NAMALWA (cell line): ENCODE measurements around the gene BTBD6.

ENCODE experiments used
- DNase-seq: peaks from one replicate; pipeline ENCODE4 v3.0.0-alpha.2; 2015; ENCODE audit warnings: low spot score

The BTBD6 gene

DNA sequence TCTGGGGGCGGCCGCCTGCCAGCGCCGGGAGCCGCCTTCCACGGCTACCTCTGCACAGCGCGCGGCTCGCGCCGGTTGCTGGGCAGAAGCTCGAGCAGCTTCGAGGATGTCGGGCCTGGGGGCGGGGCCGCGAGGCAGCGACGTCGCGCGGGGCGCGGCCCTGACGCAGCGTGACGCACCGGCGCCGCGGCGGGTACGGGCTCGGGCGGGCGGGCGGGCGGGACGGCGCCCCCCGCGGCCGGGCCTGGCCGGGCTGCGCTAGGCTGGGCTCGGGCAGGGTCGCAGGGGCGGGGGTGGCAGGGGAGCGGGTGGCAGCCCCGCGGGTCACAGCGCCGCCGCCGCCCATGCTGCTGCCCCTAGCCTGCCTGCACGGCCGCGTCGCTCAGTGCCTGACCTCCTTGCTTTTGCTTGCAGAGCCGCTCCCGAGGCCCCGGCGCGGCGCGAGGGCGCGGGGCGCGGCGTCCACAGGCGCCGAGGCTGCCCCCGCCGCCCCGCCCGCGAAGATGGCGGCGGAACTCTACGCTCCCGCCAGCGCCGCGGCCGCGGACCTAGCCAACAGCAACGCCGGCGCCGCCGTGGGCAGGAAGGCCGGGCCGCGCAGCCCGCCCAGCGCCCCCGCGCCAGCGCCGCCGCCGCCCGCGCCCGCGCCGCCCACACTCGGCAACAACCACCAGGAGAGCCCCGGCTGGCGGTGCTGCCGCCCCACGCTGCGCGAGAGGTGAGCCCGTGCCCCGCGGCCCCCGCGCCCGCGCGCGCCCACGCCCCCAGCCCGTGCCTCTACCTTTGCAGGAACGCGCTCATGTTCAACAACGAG lies at the start of gene BTBD6:
BTBD6 (plus strand) TSS at position 166 of the 814 bp plus-strand sequence; CDS start at position 345, 179 bp downstream.
- DNase-seq = peak; percentile 85

DNA sequence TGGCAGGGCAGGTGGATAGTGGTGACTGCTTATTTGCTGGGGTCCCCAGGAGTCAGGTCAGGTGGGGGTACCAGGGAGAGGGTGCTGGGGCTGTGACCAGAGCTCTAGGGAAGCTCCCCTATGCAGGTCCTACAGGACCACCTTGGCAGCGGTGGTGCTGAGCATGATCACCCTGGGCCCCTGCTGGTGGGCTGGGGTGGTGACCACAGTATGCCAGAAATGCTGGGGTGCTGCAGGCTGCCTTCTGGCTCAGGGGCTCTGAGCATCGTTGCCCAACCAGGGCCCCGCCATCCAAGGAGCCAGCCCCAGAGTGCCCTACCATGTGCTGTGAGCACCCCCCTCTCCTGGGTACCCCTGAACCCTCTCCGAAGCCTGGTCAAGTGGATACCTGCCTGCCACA lies 49.7 kb upstream of the BTBD6 start:
- DNase-seq = peak; percentile 40

DNA sequence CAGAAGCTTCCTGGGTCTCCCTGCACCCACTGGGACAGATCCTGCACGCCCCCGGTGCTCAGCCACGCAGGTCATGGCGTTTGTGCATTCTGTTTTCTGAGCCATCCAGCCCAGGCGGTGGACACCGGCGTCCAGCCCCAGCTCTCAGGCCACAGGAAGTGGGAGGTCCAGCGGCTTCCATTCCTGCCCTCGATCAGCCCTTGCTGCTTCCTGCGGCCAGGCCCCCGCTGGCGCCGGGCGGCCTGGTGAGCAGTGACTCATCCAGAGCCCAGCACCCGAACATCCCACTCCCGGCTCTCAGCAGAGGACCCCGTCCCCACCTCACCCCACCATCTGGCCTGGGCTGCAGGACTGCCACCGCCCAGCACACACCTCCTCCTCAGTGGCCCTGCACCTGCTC lies 49.2 kb upstream of the BTBD6 start:
- no peak for DNase-seq

DNA sequence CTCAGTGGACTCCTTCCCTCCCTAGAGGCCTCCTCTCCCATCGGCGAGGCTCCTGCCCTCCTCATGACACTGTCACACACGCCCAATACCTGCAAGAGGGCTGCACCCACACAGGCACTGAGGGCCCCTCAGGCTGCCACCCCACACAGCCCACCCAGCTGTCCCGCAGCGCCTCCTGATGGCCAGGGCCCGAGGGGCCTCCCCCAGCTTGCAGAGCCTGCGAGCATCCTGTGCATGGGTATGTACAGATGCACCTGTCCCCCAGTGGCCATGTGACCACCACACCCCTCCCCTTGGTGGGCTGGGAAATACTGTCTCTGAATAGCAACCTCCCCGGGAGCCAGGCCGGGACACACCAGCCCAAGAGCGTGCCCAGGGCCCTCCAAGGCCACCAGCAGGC lies 48.3 kb upstream of the BTBD6 start:
- DNase-seq = peak; percentile 25

DNA sequence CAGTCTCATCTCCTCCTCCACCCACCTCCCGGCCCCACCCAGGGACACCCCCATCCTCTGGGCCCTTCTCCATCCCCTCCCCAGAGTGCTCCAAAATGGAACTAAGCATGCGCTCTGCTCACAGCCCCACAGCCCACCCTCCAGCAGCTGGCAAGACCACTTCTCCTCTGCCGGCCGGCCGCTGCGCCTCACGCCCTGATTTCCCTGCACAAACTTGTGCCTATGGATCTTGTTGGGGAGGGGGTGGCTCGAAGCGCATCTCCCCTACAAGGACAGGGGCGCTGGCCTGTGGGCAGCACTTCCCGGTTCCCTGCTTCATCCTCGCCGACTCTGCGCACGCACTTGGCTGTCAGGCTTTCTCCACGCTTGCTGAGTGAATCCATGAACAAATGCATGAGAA lies 47.7 kb upstream of the BTBD6 start:
- no peak for DNase-seq

DNA sequence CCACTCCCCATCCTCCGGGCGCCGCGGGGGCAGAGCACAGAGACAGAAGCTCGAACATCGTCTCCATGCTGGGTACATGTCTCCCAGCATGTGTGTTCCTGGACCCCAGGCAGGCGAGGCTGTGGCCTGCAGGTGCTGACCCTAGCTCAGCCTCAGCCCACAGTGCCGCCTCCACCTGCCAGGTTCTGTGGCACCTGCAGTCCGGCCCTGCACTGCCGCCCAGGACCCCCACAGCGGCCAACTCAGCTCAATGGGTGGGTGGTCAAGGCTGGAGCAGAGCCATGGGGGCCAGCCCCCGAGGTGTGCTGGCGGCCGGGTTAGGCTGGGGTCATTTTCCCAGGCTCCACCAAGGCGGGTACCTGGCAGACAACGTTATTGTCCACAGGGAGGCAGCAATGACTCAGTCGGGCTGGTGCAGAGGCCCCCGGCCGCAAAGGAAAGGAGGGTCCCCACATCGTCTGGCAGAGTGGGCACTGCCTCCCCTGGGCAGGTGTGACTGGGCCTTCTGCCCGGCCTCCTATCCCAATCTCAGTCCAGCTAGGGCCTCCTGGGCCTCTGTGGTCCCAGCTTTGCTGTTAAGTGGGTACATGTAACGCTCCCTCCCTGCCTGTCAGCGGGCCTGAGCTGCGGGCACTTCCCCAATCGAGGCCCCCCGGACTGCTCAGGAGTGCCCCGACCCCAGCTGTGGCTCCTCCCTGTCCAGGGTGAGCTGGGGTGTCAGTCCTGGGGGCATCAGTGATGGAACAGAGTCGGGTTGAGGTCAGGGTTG lies 47.0 kb upstream of the BTBD6 start:
- DNase-seq = no peak

DNA sequence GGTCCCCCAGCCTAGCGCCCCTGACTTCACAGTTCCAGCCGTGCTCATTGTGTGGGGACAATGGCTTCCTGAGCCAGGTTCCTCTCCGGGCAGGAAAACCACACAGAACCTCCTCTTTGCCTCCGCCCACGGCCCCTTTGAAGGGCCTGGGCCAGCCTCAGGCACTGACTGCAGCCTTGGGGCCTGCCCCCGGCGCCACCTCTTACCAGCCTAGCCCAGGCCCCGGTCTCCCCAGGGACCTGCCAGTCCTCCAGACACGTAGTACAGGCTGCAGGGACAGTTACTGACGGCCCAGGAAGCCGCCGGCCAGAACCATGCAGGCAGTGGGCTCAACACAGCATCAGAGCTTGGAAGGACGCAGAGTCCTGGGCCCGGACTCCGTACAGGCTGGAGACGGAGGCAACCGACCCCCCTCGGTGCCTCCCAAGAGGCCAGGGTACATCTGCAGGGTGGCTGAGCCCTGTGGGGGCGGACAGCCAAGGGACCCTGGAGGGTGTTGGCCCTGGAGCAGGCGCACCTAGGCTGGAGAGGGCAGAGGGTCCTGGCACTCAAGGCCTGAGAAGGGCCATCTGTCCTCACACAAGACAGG lies 46.3 kb upstream of the BTBD6 start:
- no peak for DNase-seq

DNA sequence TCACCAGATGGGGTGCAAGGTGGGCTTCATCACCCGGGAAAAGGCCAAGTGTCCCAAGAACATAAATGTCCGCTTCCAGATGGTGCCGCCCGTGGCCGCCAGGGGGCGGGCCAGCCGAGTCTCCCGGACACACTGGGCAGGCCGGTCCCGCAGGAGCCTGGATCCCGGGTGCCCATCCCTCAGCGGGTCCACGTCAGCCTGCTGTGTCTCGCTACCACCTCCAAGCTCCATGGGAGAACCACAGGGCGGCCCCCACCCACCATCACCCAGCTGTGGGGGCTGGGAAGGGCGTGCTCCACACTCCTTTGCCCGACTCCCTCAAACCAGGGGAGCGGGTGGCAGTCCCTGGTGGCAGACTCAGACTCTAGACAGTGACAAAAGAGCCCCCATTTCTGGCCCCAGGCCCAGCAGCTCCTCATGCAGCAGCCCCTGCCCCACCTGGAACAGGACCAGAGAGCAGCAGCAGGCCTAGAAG lies 45.2 kb upstream of the BTBD6 start:
- DNase-seq = peak; percentile 45

DNA sequence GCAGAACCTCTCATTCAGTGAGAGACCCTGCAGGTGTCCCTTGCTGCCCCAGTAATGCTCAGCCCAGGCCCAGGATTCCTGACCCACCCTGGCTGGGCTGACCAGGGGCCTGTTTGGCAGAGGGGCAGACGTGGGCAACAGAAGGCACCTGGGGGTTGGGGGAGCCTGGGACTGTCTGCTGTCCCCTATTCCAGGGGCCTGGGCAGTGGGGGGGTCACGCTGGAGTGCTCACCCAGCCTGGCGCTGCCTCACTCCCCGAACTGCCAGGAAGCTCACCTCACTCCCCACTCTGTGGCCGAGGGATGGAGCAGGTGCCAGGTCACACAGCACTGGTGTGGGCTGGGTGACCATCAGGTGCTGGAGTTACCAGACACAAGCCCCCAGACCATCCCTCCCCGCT lies 44.6 kb upstream of the BTBD6 start:
- no peak for DNase-seq

DNA sequence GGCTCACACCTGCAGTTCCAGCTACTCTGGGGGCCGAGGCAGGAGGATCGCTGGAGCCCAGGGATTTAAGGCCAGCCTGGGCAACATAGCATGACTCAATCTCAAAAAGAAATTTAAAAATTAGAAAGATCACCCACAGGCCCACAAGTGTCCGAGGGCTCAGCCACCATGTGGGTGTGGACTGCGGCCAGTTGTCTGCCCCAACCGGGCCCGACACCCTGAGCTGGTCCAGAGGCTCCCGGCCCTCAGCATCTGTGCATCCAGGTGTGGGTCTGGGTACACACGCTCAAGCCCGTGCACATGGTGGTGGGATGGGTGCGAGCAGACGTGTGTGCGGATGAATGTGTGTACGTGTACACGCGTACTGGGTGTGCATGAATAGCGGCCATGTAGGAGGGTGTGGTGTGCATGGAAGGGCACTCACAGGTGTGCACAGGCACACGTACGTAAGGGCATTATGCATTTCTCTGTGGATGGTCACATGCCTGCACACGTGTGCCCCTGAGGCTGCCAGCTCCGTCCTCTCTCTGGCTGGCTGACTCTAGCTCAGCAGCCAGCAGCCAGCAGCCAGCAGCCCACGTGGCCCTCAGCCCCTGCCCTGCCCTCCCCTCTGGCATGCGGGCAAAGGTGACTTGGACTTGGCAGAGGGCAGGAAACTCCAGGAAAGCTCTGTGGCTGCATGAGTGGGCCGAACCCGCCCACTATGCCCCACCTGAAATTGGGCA lies 44.0 kb upstream of the BTBD6 start:
- peak; percentile 36 for DNase-seq

DNA sequence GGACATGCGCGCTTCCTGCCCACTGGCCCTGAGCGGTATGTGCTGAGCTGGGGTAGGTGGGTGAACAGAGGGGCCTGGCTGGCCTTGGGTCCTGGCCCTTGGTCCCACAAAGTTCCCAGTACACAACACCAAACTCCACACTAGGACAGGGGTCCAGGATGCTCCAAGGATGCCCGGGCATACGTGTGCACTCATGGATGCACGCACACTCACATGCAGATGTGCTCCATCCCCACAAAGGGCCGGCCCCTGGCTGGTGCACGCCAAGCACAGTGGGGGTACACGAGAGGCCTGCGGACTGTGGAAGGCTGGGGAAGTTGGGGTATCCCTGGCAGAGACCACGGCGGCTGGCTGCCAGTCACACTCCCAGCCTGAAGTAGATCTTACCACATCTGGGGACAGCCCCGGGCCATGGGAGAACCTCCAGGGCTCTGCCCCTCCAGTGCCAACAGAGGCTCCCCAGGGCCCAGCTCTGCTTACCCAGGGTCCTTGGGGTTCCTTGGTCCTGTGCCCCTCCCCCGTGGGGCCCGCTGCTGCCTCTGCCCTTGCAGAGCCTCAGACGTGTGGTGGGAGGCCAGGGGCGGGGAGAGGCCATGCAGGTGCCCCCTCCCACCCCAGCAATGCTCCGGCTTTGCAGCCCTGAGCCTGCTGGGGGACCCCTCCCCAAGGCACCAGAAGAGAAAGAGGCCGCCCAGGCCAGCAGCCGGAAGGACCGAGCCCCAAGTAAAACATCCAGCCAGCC lies 43.2 kb upstream of the BTBD6 start:
- no peak for DNase-seq

DNA sequence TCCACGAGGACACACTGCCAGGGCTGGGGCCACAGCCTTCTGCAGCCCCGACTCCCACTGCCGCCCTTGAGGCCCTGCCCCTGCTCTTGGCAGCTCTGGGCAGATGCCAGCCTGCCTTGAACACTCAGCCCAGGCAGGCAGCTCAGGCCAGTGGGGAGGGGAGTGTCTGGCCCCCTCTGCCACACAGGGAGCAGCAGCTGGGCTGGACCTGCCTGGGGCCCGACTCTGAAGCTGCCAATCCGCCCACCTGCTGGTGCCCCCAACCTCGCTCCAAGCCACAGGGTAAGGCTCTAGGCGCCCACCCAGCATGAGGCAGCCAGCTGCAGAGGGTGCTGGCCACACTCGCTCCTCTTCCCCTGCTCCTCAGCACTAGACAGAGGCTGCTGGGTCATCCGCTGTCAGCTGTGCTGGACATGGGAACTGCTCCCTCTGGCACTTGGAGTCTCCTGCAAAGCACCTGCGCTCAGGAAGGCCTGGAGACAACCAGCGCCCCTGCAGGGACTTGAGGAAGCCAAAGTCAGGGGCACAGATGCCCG lies 42.6 kb upstream of the BTBD6 start:
- no peak for DNase-seq

DNA sequence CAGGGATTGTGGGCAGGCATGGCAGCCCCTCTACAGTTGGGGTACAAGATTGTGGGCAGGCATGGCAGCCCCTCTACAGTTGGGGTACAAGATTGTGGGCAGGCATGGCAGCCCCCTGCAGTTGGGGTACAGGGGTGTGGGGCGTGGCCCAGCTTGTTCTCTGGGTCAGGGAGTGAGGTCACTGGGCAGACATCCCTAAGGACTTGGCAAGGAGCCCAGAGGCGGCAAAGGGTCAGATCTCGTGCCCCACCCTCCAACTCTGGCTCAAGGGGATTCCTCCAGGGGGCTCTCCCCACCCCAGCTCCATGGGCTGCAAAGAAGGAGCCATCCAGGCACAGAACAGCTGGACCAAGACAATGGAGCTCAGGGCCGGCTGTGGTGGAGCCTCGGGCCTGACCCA lies 41.5 kb upstream of the BTBD6 start:
- DNase-seq = no peak

DNA sequence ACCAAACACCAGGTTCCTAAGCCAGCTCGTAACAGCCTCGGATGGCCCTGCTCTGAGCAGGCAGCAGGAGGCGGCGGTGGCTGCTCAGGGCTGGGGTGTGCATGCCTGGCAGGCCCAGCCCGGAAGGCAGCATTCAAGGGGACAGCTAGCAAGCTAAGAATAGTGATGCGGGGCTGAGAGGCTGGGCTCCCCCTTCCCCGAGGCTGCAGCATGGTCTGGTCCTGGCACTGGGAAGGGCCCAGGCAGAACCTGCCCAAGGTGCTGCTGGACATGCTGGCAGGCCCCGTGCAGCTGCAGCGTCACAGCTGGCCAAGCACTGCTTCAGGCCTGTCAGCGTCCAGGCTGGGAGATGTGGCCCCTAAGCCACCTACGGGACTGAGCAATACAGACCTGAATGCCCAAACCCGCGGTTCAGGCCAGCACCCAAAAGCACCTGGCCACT lies 40.9 kb upstream of the BTBD6 start:
- no peak for DNase-seq

DNA sequence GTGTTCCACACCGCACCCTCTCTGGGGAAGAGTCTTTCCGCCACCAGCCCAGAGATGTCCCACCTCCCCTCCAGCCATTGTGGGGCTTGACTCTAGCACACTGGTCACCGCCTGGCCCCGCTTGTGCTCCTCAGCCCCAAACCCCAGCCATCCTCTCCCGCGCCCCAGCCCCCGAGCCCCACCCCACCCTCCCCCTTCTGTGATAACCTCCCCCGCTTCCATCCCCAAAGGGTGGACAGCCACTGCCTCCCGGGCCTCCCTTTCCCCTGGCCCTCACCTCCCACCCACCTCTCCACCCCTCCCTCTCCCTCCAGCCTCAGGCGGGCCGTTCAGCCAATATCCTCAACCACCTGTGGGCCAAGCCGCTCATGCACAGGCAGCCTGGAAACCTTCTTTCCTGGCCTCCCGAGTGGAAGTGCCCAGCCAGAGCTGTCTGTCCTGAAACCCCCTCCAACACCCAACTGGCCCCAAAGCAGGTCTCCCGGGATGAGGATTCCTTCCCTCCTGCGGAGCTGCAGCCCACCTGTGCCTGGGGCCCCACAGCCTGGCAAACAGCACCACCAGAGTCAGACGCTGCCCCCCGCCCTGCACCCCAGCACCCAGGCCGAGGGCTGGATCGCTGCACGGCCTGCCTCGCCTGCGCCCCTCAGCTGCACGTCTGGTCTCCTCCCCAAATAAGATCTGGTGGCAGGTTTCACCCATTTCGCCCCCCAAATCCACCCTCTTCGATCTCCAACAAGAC lies 40.2 kb upstream of the BTBD6 start:
- DNase-seq = no peak

DNA sequence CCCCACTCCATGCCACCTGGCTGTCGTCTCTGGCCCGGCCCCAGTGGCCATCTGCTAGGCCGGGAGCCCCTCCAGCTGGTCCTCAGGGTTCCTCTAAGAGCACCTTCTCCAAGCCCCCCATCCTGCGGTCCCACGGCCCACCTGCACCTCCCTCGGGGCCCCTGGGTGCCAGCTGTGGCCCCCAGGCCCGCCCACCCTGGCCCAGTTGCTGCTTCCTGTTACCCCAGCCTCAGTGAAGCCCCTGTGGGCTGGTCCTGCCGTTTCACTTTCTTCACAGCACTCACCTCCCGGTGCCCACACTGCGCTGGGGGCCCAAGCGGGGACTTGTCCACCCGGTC lies 39.6 kb upstream of the BTBD6 start:
- DNase-seq = no peak

DNA sequence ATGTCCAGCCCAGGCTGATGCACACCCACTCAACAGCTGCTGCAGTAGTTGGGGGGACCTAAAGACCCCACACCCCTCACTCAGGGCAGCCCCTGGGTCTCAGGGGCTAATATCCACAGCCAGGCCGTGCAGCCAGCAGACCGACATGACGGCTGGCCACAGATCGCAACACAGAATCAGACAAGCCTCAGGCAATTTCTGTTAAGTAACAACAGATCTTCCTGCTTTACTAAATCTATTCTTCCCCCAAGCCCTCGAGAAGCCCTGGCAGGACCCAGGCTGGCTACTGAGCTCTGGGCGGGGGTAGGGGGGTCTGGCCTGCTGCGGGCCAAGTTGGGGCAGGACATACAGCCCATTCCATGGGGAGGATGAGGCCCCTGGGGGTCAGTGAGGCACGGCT lies 39.2 kb upstream of the BTBD6 start:
- no peak for DNase-seq

DNA sequence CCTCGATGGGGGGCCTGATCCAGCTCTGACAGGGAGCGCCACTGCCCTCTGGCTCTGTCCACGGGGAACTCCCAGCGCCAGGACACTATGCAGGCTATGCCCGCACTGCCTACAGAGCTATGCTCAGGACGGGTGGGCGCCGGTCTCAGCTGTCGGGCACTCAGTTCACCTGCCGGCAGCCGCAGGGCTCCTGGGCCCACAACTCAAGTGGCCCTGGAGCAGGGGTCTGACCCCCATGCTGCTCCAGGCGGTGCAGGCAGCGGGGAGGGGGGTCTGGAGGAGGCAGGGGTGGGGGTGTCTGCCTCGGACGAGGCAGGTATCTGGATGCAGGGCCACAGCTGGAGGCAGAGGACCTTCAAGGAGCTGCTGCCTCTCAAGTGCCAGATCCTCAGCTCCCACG lies 38.7 kb upstream of the BTBD6 start:
- DNase-seq = no peak

DNA sequence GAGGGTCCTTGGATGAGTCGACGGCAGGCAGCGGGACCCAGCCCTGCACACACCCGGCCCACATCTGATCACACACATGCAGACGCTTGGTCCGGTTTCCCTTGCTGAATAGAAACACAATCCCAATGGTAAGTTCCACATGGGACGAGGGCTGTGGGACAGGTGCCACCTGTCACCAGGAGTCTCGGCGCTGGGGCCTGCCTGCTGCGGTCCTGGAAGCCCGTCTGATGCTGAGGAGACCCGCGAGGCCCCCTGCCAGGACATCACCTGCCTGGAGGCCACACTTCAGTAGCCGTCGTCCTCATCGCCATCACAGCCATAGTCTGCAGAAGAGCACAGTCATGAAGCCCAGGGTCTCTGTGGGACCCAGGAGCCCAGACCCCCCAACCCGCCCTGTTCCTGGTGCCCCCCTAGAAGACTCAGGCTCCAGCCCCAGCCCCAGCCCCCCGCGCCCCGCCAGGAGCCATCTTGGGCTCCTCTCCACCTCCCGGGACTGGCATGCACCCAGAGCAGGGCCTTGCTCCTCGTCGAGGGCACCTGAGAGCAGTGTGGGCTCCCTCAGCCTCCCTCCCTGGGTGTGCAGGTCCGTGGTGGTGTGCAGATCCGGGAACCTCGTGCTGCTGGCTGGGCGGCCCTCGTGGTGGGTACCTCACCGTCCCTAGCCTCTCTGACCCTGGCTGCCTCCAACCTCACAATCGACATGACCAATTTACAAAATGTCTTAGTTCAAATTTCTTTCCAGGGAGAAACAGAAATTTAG lies 37.9 kb upstream of the BTBD6 start:
- no peak for DNase-seq
